Spleen (tissue), 7 donors: ENCODE data around the gene OR5AU1.

Experiments used
- CTCF ChIP-seq, 11 experiments: fragments of 200-600 bp in 7 of 11; fragments of 450-650 bp in 4 of 11; sonication (generic) in 4 of 11; IDR thresholded peaks in 8 of 11; conservative IDR thresholded peaks in 3 of 11; 1 replicate in 7 of 11; 2 replicates in 4 of 11; pipeline versions ENCODE4 v1.4.0 to v1.8.0; 2016 to 2021; ENCODE audit warnings: antibody characterized with exemption in 11 of 11, inconsistent platforms in 4 of 11, mild to moderate bottlenecking in 1 of 11
- POLR2A ChIP-seq, 3 donors: fragments of 450-650 bp; IDR thresholded peaks; one replicate each; pipeline ENCODE4 v1.5.1; 2017; ENCODE audit warnings: antibody characterized with exemption in 3 of 3, mild to moderate bottlenecking in 1 of 3
- POLR2AphosphoS5 ChIP-seq, 3 donors: sonication (generic); formaldehyde crosslinking; IDR thresholded peaks; one replicate each; pipeline ENCODE4 v1.5.1; 2017; ENCODE audit warnings: antibody characterized with exemption in 3 of 3
- donor health status: DM: no; HTN: no; CAD: no; lungs with moderate emphysema.
- donor health status: DM: no; HTN: no; CAD: no.
- donor health status: DM: no; HTN: no; CAD: no.

DNA sequence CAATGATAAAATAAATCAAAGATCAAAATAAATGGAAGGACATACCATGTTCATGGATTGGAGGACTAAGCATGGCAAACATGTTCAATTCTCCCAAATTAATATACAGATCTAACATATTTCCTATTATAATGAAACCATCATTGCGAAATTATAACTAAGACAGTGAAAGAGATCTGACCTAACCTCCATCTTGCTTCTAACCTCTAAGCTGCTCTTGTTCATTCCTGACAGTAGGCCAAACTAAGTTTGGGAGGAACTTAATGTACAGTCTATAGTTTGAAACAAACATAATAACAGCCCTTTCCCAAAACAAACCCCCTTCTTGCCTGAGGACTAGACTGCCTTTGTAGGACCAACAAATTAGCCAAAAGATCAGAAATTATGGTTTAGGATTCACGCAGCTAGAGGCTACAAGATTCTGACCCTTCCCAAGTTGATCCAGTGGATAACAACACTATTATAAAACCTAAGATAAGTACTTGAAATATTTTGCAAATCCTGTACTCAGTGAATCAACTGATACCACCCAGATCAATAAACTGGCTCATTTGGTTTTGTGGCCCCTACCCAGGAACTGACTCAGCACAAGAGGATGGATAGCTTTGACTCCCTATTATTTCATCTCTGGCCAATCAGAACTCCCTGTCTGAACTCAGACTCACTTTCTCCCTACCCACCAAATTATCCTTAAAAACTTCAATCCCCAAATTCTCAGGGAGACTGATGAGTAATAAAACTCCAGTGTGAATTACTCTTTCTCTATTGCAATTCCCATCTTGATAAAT lies 41.7 kb upstream of the OR5AU1 start:
- TF ChIP-seq CTCF (IDR thresholded peaks at IDR 0.05 in 8 of 11, conservative IDR thresholded peaks at IDR 0.05 in 3 of 11) (no peak), POLR2A (IDR thresholded peaks at IDR 0.05) (no peak), POLR2AphosphoS5 (IDR thresholded peaks at IDR 0.05) (no peak)
